Measurements from ENCODE around the gene CNOT4.

- TF ChIP-seq PHF8 (conservative IDR thresholded peaks at IDR 0.05; ENCODE audit: low read depth, low read length): no peak
- no peak for TF ChIP-seq CHD7 (IDR thresholded peaks at IDR 0.05; ENCODE audit: insufficient replicate concordance, low read length)
- TF ChIP-seq, protein P1, sequence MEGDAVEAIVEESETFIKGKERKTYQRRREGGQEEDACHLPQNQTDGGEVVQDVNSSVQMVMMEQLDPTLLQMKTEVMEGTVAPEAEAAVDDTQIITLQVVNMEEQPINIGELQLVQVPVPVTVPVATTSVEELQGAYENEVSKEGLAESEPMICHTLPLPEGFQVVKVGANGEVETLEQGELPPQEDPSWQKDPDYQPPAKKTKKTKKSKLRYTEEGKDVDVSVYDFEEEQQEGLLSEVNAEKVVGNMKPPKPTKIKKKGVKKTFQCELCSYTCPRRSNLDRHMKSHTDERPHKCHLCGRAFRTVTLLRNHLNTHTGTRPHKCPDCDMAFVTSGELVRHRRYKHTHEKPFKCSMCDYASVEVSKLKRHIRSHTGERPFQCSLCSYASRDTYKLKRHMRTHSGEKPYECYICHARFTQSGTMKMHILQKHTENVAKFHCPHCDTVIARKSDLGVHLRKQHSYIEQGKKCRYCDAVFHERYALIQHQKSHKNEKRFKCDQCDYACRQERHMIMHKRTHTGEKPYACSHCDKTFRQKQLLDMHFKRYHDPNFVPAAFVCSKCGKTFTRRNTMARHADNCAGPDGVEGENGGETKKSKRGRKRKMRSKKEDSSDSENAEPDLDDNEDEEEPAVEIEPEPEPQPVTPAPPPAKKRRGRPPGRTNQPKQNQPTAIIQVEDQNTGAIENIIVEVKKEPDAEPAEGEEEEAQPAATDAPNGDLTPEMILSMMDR (IDR thresholded peaks at IDR 0.05; ENCODE audit: control extremely low read depth in 1 of 3, insufficient read depth in 1 of 3, low read depth in 1 of 3, low read length in 3 of 3): no peak
- TF ChIP-seq, protein P2, sequence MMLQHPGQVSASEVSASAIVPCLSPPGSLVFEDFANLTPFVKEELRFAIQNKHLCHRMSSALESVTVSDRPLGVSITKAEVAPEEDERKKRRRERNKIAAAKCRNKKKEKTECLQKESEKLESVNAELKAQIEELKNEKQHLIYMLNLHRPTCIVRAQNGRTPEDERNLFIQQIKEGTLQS (IDR thresholded peaks at IDR 0.05; ENCODE audit: insufficient read depth, low read depth, low read length): no peak
- no peak for TF ChIP-seq POLR2A (IDR thresholded peaks at IDR 0.05; ENCODE audit: control extremely low read depth in 1 of 2, low read depth in 2 of 2, low read length in 2 of 2)
- TF ChIP-seq POLR2AphosphoS5 (IDR thresholded peaks at IDR 0.05; ENCODE audit: low read depth, low read length): no peak
- TF ChIP-seq JUND (IDR thresholded peaks at IDR 0.05; ENCODE audit: low read length): no peak
- TF ChIP-seq, protein P3, sequence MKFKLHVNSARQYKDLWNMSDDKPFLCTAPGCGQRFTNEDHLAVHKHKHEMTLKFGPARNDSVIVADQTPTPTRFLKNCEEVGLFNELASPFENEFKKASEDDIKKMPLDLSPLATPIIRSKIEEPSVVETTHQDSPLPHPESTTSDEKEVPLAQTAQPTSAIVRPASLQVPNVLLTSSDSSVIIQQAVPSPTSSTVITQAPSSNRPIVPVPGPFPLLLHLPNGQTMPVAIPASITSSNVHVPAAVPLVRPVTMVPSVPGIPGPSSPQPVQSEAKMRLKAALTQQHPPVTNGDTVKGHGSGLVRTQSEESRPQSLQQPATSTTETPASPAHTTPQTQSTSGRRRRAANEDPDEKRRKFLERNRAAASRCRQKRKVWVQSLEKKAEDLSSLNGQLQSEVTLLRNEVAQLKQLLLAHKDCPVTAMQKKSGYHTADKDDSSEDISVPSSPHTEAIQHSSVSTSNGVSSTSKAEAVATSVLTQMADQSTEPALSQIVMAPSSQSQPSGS (IDR thresholded peaks at IDR 0.05; ENCODE audit: low read length): no peak
Measured at GRCh38 chr7:135330088-135330487, 179.8 kb downstream of the CNOT4 start.
